Pancreas (tissue), 10 donors: ENCODE measurements around the gene VDAC2. TPM values are rescaled to one million over a fixed set of nuclear protein-coding genes. Genes with fewer than 3 reads are reported as not detected.

Source experiments
- ATAC-seq, 4 donors: fragments of 200-7000 bp; cut with Tn5 transposase; one replicate each; pipeline versions ENCODE4 v1.8.0 to v1.9.1; 2020; ENCODE audit warnings: mild to moderate bottlenecking in 4 of 4, moderate library complexity in 4 of 4
- DNase-seq, 6 donors: peaks; one replicate each; pipeline ENCODE4 v3.0.0-alpha.2; 2020
- FAIRE-seq: peaks from 2 replicates; lab custom pipeline; 2012; peaks lifted over from hg19 to GRCh38; lab: Jason Lieb, UNC
- H3K27ac ChIP-seq, 4 donors: fragments of 200-600 bp; sonication (generic); 1 replicate in 3 of 4; 2 replicates in 1 of 4; pipeline versions ENCODE4 v1.5.0 to v1.8.0; 2020
- H3K27me3 ChIP-seq, 4 donors: fragments of 200-600 bp; one replicate each; pipeline ENCODE4 v1.8.0; 2021
- H3K36me3 ChIP-seq, 3 donors: fragments of 200-600 bp; sonication (generic) in 1 of 3; one replicate each; pipeline versions ENCODE4 v1.5.0 to v1.8.0; 2020 to 2021
- H3K4me1 ChIP-seq, 3 donors: fragments of 200-600 bp; one replicate each; pipeline ENCODE4 v1.8.0; 2021
- H3K4me3 ChIP-seq, 4 donors: fragments of 200-600 bp; sonication (generic) in 2 of 4; one replicate each; pipeline versions ENCODE4 v1.5.0 to v1.8.0; 2020 to 2021
- H3K9me3 ChIP-seq, 4 donors: fragments of 200-600 bp; one replicate each; pipeline ENCODE4 v1.8.0; 2021
- WGBS, 2 donors: extraction: QIAGEN DNeasy Blood & Tissue Kit; methylation state at CpG; one replicate each; pipeline ENCODE4 v1.1.7; 2013; 5-methylcytosine and 5-hydroxymethylcytosine counted together
- intact Hi-C, 3 donors: fragments of 100-400 bp; cut with DNase I; formaldehyde crosslinking; loops; one replicate each; pipeline versions ENCODE4 v1.11.1 to v1.14.2; 2022
- polyA plus RNA-seq, 2 donors: library from polyadenylated mRNA; stranded (reverse); fragments of 200-250 nt; gene quantifications; one replicate each; pipeline ENCODE4 v1.2.3, GENCODE V29; 2013
- total RNA-seq, 6 donors: library from RNA; stranded (reverse); fragmentation: NEBNext Ultra II Directional in 4 of 6; extraction: Animal tissue kit (Norgen Biotek cat#: 25700) in 4 of 6; gene quantifications; one replicate each; pipeline versions ENCODE4 v1.2.1 to v1.2.4, GENCODE V29; 2021 to 2023
- TF ChIP-seq, protein P1 (sequence below), 4 donors: fragments of 200-600 bp; sonication (generic) in 3 of 4; IDR thresholded peaks; one replicate each; pipeline versions ENCODE4 v1.5.0 to v1.8.0; 2021; ENCODE audit warnings: antibody characterized with exemption in 4 of 4
- donor health status: healthy with polysubstance abuse.
- donor health status: DM: no; HTN: no; CAD: no; lungs with moderate emphysema.
- donor health status: DM: no; HTN: no; CAD: no.
- donor health status: control.
- donor health status: control.
- donor health status: Bipolar disorder and iron deficiency.
- donor health status: DM: yes; HTN: yes; CAD: no.
- donor health status: DM: no; HTN: no; CAD: no.
- donor health status: DM: no; HTN: no; CAD: no.
- donor health status: DM: yes; HTN: yes; CAD: no.

Gene VDAC2
- total and polyA plus RNA-seq, 8 donors: 56.6 to 113 (median 87.4) TPM

- Histone ChIP-seq H3K27ac (no peak overlapping the region), H3K4me1 (peaks cover 0 to 7% (median 0%) of the 10 kb centered on the region in 3 donors), H3K27me3 (no peaks in the 10 kb centered on the region), H3K9me3 (no peaks in the 10 kb centered on the region), H3K4me3 (no peak overlapping the region), H3K36me3 (no peaks in the 10 kb centered on the region)
- FAIRE-seq (no peak), ATAC-seq (no peak), DNase-seq (no peak)
- TF ChIP-seq, protein P1, sequence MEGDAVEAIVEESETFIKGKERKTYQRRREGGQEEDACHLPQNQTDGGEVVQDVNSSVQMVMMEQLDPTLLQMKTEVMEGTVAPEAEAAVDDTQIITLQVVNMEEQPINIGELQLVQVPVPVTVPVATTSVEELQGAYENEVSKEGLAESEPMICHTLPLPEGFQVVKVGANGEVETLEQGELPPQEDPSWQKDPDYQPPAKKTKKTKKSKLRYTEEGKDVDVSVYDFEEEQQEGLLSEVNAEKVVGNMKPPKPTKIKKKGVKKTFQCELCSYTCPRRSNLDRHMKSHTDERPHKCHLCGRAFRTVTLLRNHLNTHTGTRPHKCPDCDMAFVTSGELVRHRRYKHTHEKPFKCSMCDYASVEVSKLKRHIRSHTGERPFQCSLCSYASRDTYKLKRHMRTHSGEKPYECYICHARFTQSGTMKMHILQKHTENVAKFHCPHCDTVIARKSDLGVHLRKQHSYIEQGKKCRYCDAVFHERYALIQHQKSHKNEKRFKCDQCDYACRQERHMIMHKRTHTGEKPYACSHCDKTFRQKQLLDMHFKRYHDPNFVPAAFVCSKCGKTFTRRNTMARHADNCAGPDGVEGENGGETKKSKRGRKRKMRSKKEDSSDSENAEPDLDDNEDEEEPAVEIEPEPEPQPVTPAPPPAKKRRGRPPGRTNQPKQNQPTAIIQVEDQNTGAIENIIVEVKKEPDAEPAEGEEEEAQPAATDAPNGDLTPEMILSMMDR (IDR thresholded peaks at IDR 0.05): no peak
- 73 to 81% methylated on average over 1 of the region's 1 CpG for WGBS, 2 donors
- intact Hi-C loops: no loop called here
Observed at GRCh38 chr10:75170215-75170614, 40.4 kb upstream of the VDAC2 start.

DNA sequence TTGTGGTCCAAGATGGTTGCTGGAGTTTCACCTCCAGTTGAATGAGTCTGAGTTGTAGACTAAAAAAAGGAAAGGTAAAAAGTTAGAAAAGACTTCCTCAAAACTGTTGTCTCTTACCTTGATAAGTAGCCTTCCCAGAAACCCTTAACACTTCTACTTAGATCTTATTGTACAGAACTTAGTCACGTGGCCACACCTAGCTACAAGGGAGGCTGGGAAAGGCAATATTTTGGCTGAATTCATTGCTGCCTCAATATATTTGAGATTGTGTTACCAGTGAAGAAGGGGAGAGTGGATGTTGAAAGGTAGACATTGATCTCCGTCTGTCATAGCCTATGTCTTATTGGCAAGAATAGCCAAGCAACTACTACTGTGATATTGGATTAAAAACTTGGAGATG, 35.5 kb upstream of the VDAC2 start:
- Histone ChIP-seq H3K36me3 (peaks cover 0 to 4% (median 0%) of the 10 kb centered on the region in 3 donors), H3K4me3 (no peak overlapping the region), H3K27me3 (no peaks in the 10 kb centered on the region), H3K9me3 (no peaks in the 10 kb centered on the region), H3K4me1 (no peaks in the 10 kb centered on the region), H3K27ac (no peak overlapping the region)
- DNase-seq: no peak
- FAIRE-seq: no peak
- WGBS, 2 donors: 96 to 97% methylated on average over 2 of the region's 2 CpGs
- intact Hi-C loops: no loop called here
- TF ChIP-seq, protein P1 (IDR thresholded peaks at IDR 0.05): no peak
- no peak for ATAC-seq

GRCh38 chr10:75176046-75176445, 34.5 kb upstream of the VDAC2 start:
- 87 to 88% methylated on average over 6 of the region's 6 CpGs for WGBS, 2 donors

GRCh38 chr10:75176736-75177135, 33.9 kb upstream of the VDAC2 start:
- 96 to 100% methylated on average over 1 of the region's 1 CpG for WGBS, 2 donors
- ATAC-seq (no peak), DNase-seq (no peak), FAIRE-seq (no peak)
- intact Hi-C loops: no loop called here
- Histone ChIP-seq H3K4me3 (no peak overlapping the region), H3K27ac (no peak overlapping the region), H3K4me1 (no peaks in the 10 kb centered on the region), H3K27me3 (no peaks in the 10 kb centered on the region), H3K9me3 (no peaks in the 10 kb centered on the region), H3K36me3 (peaks cover 0 to 4% (median 0%) of the 10 kb centered on the region in 3 donors)
- TF ChIP-seq, protein P1 (IDR thresholded peaks at IDR 0.05): no peak

More at GRCh38 chr10:75176046-75176445, 34.5 kb upstream of the VDAC2 start:
- no peaks in the 10 kb centered on the region for H3K4me1 ChIP-seq
- FAIRE-seq (no peak), DNase-seq (no peak), ATAC-seq (no peak)
- H3K27me3 ChIP-seq: no peaks in the 10 kb centered on the region
- no peak overlapping the region for H3K27ac ChIP-seq
- no peak overlapping the region for H3K4me3 ChIP-seq
- no peaks in the 10 kb centered on the region for H3K9me3 ChIP-seq
- peaks cover 0 to 4% (median 0%) of the 10 kb centered on the region in 3 donors for H3K36me3 ChIP-seq
- intact Hi-C loops: no loop called here
- TF ChIP-seq, protein P1 (IDR thresholded peaks at IDR 0.05): no peak

- ATAC-seq (no peak), FAIRE-seq (no peak), DNase-seq (no peak)
- Histone ChIP-seq H3K4me3 (no peak overlapping the region), H3K4me1 (no peaks in the 10 kb centered on the region), H3K36me3 (peaks cover 0 to 4% (median 0%) of the 10 kb centered on the region in 3 donors), H3K27me3 (no peaks in the 10 kb centered on the region), H3K27ac (no peak overlapping the region), H3K9me3 (no peaks in the 10 kb centered on the region)
- 94 to 100% methylated on average over 1 of the region's 1 CpG for WGBS, 2 donors
- intact Hi-C loops: no loop called here
- TF ChIP-seq, protein P1 (IDR thresholded peaks at IDR 0.05): no peak
Observed at GRCh38 chr10:75179657-75180177, 30.9 kb upstream of the VDAC2 start.
